LNCAP (cell line): Measurements from ENCODE around the gene PKNOX2.

Experiments used
- TF ChIP-seq, protein P1 (sequence below): fragments of 450-650 bp; IDR thresholded peaks from 2 replicates; pipeline ENCODE4 v1.5.1; 2017; ENCODE audit warnings: mild to moderate bottlenecking

The PKNOX2 gene

DNA sequence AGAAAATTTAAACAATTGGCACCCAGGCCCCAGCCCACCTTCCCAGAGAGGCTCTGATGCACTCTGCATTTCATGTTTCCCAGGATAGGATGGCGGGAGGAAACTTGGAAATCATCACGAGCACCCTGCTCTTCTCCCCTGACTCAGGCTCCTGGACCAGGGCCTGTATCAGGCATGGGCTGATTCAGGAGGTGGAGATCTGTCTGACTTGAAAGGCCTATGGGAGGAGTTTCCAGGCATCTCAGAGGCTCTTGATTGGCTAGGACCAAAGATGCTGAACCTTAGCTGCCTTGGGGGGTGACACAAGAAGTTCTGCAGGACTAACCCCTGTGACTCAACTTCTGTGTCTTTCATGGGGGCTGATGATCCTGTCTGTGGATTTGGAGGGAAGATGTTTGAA is 106.2 kb downstream of the PKNOX2 start:
- TF ChIP-seq, protein P1, sequence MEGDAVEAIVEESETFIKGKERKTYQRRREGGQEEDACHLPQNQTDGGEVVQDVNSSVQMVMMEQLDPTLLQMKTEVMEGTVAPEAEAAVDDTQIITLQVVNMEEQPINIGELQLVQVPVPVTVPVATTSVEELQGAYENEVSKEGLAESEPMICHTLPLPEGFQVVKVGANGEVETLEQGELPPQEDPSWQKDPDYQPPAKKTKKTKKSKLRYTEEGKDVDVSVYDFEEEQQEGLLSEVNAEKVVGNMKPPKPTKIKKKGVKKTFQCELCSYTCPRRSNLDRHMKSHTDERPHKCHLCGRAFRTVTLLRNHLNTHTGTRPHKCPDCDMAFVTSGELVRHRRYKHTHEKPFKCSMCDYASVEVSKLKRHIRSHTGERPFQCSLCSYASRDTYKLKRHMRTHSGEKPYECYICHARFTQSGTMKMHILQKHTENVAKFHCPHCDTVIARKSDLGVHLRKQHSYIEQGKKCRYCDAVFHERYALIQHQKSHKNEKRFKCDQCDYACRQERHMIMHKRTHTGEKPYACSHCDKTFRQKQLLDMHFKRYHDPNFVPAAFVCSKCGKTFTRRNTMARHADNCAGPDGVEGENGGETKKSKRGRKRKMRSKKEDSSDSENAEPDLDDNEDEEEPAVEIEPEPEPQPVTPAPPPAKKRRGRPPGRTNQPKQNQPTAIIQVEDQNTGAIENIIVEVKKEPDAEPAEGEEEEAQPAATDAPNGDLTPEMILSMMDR: no peak

DNA sequence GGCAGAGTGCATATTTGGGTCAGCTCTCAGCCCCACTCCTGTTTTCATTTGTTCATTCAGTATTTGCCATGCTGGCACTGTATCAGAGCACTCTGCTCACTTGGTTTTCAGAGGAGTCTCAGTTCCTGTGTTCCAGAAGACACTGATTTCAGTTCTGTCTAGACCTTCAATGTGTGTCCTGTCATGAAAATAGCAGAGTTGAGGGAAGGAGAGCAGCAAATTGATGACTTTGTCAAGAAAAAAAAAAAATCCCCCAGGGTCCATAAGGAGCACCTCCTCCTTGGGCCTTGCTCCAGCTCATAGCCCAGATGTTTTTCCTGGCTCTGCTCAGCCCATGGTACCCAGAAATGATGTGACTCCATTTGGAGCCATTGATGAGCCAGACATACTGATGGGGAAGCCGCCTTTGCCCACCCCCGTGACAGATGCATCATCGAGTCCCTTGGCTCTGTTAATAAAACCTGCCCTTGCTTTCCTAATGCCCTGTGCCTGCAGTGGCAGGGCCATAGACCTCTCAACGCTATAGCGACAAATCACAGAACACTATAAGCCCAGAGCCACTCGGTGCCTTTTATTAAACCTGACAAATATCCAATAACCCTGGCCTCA is 107.0 kb downstream of the PKNOX2 start:
- TF ChIP-seq, protein P1: no peak

DNA sequence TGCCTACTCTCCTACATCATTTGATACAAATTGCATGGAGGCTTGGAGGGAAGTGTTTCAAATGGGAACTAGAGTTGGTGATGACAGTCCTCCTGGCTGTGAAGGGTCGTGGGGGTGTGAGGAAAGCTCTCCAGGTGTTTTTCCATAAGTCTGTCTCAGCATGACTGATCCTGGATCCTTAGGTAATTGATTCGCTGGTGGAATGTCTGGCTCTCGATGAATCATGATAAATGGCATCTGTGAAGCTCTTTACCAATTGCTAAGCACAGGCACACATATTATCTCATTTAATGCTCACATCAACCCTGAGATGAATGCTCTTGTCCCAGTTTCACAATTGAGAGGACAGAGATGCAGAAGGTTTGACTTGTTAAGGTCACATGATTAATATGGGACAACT is 107.5 kb downstream of the PKNOX2 start:
- TF ChIP-seq, protein P1: no peak

DNA sequence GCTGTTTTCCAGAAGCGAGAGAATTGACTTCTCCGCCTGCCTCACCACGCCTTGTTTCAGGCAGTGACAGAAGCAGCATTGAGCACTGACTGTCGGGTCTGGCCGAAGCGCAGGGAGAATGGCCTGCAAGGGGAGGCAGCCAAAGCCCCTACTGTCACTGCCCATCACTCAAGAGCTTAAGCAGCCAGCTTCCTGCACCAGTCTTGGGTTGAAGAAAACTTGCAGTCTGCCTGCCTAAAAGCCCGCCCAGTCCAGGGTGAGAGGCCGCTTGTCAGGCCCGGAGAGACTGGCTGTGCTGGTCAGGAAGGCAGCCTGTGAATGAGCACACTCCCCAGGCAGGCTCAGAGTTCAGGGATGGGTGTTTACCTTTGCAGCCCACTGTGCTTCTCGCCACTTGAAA is 108.3 kb downstream of the PKNOX2 start:
- TF ChIP-seq, protein P1: no peak

DNA sequence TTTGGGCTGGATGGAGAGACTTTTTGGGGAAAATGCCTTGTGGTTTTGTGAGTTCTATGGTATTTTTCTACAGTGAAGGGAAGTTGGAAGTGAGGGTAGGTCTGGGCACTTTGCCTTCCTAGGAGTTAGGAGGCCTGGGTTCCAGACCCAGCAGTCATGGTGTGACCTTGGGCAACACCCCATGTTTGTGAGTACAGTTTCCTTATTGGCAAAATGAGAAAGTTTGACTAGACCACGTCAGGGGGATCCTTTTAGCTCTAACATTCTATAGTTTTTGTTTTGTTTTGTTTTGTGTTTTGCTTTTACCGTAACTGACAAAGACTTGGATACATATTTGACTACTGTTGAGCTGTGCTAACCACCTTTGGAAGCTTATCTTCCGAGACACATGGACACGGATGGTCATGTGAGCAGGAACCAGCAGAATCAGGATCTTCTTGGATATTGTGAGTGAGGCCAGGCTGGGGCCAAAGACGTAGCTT is 109.0 kb downstream of the PKNOX2 start:
- TF ChIP-seq, protein P1: no peak

DNA sequence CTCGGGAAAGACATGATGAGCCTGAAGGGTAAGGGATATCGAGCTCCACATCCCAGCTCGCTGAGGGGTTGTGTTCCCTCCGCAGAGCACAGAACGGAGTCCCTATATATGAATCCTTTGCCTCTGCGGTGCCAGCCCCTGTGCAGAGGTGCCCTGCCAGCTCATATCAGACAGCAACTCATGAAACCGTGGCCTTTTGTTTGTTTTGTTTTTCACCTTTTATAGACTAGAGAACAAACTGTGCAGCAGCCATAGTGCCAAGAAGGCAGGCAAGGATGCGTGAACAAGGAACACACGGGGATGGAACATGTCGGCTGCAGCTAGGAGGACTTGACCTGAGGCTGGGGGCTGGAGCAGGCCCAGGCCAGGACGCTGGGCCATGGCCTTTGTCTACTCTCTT is 109.8 kb downstream of the PKNOX2 start:
- TF ChIP-seq, protein P1: no peak

DNA sequence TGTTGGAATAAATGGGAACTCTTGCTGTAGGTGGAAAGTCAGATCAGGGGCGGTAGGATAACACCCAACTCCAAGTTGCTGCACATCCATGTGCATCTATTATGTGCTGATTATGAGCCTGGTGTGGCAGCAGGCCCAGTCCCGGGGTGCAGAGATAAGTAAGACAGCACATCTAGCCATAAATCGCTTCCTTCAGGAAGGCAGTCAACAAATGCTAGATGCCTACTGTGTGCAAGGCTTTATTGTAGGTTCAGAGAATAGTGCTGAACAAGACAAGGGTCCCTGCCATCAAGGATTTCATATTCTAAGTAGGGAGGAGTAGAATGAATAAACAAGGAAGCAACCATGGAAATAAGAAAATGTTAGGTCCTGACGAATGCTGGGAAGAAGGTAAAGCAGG is 110.2 kb downstream of the PKNOX2 start:
- TF ChIP-seq, protein P1: no peak
